ENCODE results near the gene GPD2. TPM values are rescaled to one million over a fixed set of nuclear protein-coding genes. Genes with fewer than 3 reads are reported as not detected.

GPD2 gene
- total RNA-seq, 1 experiment from 2014 or later: 58.3 TPM

DNA sequence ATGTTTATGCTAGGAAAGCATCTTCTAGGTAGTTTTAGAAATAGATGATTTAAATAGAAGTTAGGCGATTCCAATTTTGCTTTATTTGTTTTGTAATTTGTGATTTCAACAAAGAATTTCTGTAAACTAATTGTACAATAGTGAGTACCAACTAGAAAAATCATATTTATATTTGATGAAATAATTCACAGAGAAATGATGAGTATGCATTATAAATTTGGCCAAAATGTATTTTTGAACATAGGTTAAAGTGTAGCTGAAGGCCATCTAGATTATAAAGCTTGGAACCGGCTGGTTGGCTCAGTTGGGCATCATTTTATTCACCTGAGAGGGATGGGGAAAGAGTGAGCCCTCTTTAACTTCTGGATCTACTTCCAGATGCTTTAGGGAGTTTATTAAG lies 50.4 kb downstream of the GPD2 start:
- H3K27me3 ChIP-seq (replicated peaks; ENCODE audit: control insufficient read depth, insufficient read depth, low read length): no peaks in the 10 kb centered on the region
- CTCF ChIA-PET: no interaction called here
- intact Hi-C loops (cut with micrococcal nuclease; ENCODE audit: unreplicated experiment): no loop called here
- no peak for DNase-seq
- no peak for TF ChIP-seq CTCF (IDR thresholded peaks at IDR 0.05; ENCODE audit: insufficient read depth in 1 of 2, low read depth in 1 of 2, low read length in 1 of 2, severe bottlenecking in 1 of 2, unreplicated experiment in 1 of 2)
- no peaks in the 10 kb centered on the region for H3K9me3 ChIP-seq
- no TSS peak for BruUV-seq (replicated peaks)
- POLR2A ChIA-PET: no interaction called here
- H3K36me3 ChIP-seq (ENCODE audit: control insufficient read depth, insufficient read depth, low read length): no peaks in the 10 kb centered on the region
- Mint-ChIP-seq H3K27me3 (ENCODE audit: insufficient read depth, unreplicated experiment) (no peaks in the 10 kb centered on the region), H3K4me1 (ENCODE audit: low read depth, unreplicated experiment) (peaks cover 31% of the 10 kb centered on the region), H3K36me3 (ENCODE audit: insufficient read depth, unreplicated experiment) (no peaks in the 10 kb centered on the region), H3K27ac (ENCODE audit: unreplicated experiment) (no peak overlapping the region), H3K4me3 (ENCODE audit: unreplicated experiment) (no peak overlapping the region), H3K9me3 (ENCODE audit: unreplicated experiment) (no peaks in the 10 kb centered on the region)
- no peak overlapping the region for H3K4me3 ChIP-seq (ENCODE audit: low read depth, low read length)
- peaks cover 16% of the 10 kb centered on the region for H3K4me1 ChIP-seq

DNA sequence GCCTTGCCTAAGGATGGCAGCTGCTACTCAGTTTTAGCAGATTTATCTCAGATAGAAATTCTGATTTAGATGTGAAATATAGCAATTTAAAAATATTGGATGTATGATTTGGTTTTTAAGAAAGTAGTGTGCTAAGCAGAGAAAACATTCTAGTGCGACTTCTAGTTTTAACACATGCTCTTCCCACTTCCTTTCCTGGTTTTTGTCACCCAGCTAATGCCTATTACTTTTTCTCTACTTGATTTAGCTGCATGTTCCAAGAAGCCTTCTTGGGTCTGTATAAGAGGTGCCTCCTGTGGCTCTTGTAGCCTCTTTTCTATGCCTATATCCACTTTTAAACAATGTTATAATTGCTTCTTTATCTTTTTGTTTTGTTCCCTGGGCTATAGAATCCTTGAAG lies 53.0 kb downstream of the GPD2 start:
- CTCF ChIA-PET: no interaction called here
- no peak overlapping the region for H3K27ac Mint-ChIP-seq (ENCODE audit: unreplicated experiment)

DNA sequence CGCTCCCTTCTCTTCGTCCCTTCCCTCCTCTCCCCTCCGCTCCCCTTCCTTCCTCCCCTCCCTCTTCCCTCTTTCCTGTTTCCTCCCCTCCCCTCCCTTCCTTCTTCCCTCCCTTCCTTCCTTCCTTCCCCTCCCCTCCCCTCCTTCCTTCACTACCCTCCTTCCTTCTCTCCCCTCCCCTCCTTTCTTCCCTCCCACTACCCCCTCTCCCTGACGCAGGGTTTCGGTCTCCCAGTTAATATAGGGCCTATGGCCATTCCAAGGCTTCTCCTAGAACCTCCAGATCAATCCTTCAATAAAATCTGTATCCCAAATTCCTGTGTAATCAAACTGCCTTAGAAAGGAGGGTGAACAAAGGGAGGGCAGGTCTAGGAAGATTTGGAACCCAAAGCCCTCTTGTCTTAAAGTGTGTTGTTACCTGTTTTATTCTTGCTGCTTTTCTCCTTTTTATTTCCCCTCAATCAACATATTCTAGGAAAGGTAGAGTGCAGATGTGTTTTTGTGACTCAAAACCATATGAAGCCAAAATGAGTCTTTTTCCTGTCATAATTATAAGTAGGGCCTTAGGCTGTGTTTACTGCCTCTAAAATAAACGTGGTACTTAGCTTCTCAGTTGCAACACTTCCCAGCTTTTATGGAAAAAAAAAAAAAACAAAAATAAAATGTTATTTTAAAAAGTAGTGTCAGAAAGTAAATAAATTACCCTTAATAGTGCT lies 53.7 kb downstream of the GPD2 start:
- POLR2A ChIA-PET: no interaction called here
- no peak for TF ChIP-seq CTCF (IDR thresholded peaks at IDR 0.05; ENCODE audit: insufficient read depth in 1 of 2, low read depth in 1 of 2, low read length in 1 of 2, severe bottlenecking in 1 of 2, unreplicated experiment in 1 of 2)
- peaks cover 16% of the 10 kb centered on the region for H3K4me1 Mint-ChIP-seq (ENCODE audit: low read depth, unreplicated experiment)
- no peak for DNase-seq
- Histone ChIP-seq H3K36me3 (ENCODE audit: control insufficient read depth, insufficient read depth, low read length) (no peaks in the 10 kb centered on the region), H3K9me3 (no peaks in the 10 kb centered on the region), H3K4me3 (ENCODE audit: low read depth, low read length) (no peak overlapping the region), H3K4me1 (peaks cover 6% of the 10 kb centered on the region; the same call in 1 of the 2 replicates), H3K27me3 (replicated peaks; ENCODE audit: control insufficient read depth, insufficient read depth, low read length) (no peaks in the 10 kb centered on the region)
- no peak overlapping the region for H3K4me3 Mint-ChIP-seq (ENCODE audit: unreplicated experiment)
- intact Hi-C loops (cut with micrococcal nuclease; ENCODE audit: unreplicated experiment): loop anchor here (5.0 kb wide), 1 partner anchor 1092 kb away; no protein-coding TSS in a partner anchor
- CTCF ChIA-PET: no interaction called here
- no peaks in the 10 kb centered on the region for H3K27me3 Mint-ChIP-seq (ENCODE audit: insufficient read depth, unreplicated experiment)
- H3K36me3 Mint-ChIP-seq (ENCODE audit: insufficient read depth, unreplicated experiment): no peaks in the 10 kb centered on the region
- H3K27ac Mint-ChIP-seq (ENCODE audit: unreplicated experiment): no peak overlapping the region
- no peaks in the 10 kb centered on the region for H3K9me3 Mint-ChIP-seq (ENCODE audit: unreplicated experiment)
- no TSS peak for BruUV-seq (replicated peaks)

More for the DNA sequence above, 53.0 kb downstream of the GPD2 start:
- H3K9me3 Mint-ChIP-seq (ENCODE audit: unreplicated experiment): no peaks in the 10 kb centered on the region
- no TSS peak for BruUV-seq (replicated peaks)
- POLR2A ChIA-PET: no interaction called here
- no peaks in the 10 kb centered on the region for H3K9me3 ChIP-seq
- no peaks in the 10 kb centered on the region for H3K36me3 ChIP-seq (ENCODE audit: control insufficient read depth, insufficient read depth, low read length)
- DNase-seq: no peak
- no peak overlapping the region for H3K4me3 ChIP-seq (ENCODE audit: low read depth, low read length)
- intact Hi-C loops (cut with micrococcal nuclease; ENCODE audit: unreplicated experiment): no loop called here
- H3K4me1 Mint-ChIP-seq (ENCODE audit: low read depth, unreplicated experiment): peaks cover 22% of the 10 kb centered on the region
- no peak for TF ChIP-seq CTCF (IDR thresholded peaks at IDR 0.05; ENCODE audit: insufficient read depth in 1 of 2, low read depth in 1 of 2, low read length in 1 of 2, severe bottlenecking in 1 of 2, unreplicated experiment in 1 of 2)
- H3K36me3 Mint-ChIP-seq (ENCODE audit: insufficient read depth, unreplicated experiment): no peaks in the 10 kb centered on the region
- no peak overlapping the region for H3K4me3 Mint-ChIP-seq (ENCODE audit: unreplicated experiment)
- H3K27me3 Mint-ChIP-seq (ENCODE audit: insufficient read depth, unreplicated experiment): no peaks in the 10 kb centered on the region
- H3K27me3 ChIP-seq (replicated peaks; ENCODE audit: control insufficient read depth, insufficient read depth, low read length): no peaks in the 10 kb centered on the region
- H3K4me1 ChIP-seq: peaks cover 10% of the 10 kb centered on the region

Data from Caco-2 (cell line).